Neural cell (in vitro differentiated cells): ENCODE measurements around the gene NXPE1. TPM values are rescaled to one million over a fixed set of nuclear protein-coding genes. Genes with fewer than 3 reads are reported as not detected.
"Not testable (repeated sequence)": the region's sequence is repeated elsewhere in the genome, so short reads cannot be mapped to it uniquely, and the experiment has no call there.

ENCODE experiments used
- H2AFZ ChIP-seq: fragments of 200-600, 300-800 bp; sonication (generic), shearing (Covaris generic); 2 replicates; pipeline ENCODE4 v1.6.0; 2014; ENCODE audit warnings: low read depth, mild to moderate bottlenecking, antibody characterized with exemption, low read length, moderate library complexity
- H3F3A ChIP-seq: fragments of 200-600 bp; shearing (Covaris generic); 2 replicates; pipeline ENCODE4 v1.6.1; 2016; ENCODE audit warnings: mild to moderate bottlenecking, moderate library complexity, mixed read lengths, antibody characterized with exemption, low read length; ENCODE audit not compliant: insufficient read depth, poor library complexity, severe bottlenecking
- H3K27ac ChIP-seq: fragments of 200-600, 300-800 bp; sonication (generic), shearing (Covaris generic); 2 replicates; pipeline ENCODE4 v1.5.1; 2014; ENCODE audit warnings: mild to moderate bottlenecking, low read length, moderate library complexity
- H3K27me3 ChIP-seq: fragments of 300-800, 200-600 bp; sonication (generic), shearing (Covaris generic); 2 replicates; pipeline ENCODE4 v1.6.0; 2014; ENCODE audit warnings: mild to moderate bottlenecking, low read depth, low read length, moderate library complexity; ENCODE audit not compliant: insufficient read depth
- H3K36me3 ChIP-seq: fragments of 300-800, 200-600 bp; sonication (generic), shearing (Covaris generic); 2 replicates; pipeline ENCODE4 v1.5.1; 2014; ENCODE audit warnings: mild to moderate bottlenecking, antibody characterized with exemption, low read length, moderate library complexity; ENCODE audit not compliant: insufficient read depth
- H3K4me2 ChIP-seq: fragments of 300-800, 200-600 bp; sonication (generic), shearing (Covaris generic); 2 replicates; pipeline ENCODE4 v1.6.0; 2014; ENCODE audit warnings: mild to moderate bottlenecking, low read length
- H3K4me3 ChIP-seq: fragments of 300-800, 200-600 bp; sonication (generic), shearing (Covaris generic); 2 replicates; pipeline ENCODE4 v1.5.1; 2014; ENCODE audit warnings: mild to moderate bottlenecking, low read length, moderate library complexity
- H3K79me2 ChIP-seq: fragments of 200-600 bp; shearing (Covaris generic); replicated peaks from 2 replicates; pipeline ENCODE4 v1.6.0; 2014; ENCODE audit warnings: mild to moderate bottlenecking, low read length, moderate library complexity; ENCODE audit not compliant: insufficient read depth
- H3K9ac ChIP-seq: fragments of 300-800, 200-600 bp; sonication (generic), shearing (Covaris generic); 2 replicates; pipeline ENCODE4 v1.6.1; 2016; ENCODE audit warnings: mild to moderate bottlenecking, low read length, mixed read lengths
- H3K9me2 ChIP-seq: fragments of 200-600 bp; shearing (Covaris generic); 2 replicates; pipeline ENCODE4 v1.6.1; 2016; ENCODE audit warnings: mild to moderate bottlenecking, low read length, mixed read lengths; ENCODE audit not compliant: insufficient read depth
- H3K9me3 ChIP-seq: fragments of 200-600, 300-800 bp; sonication (generic), shearing (Covaris generic); 2 replicates; pipeline ENCODE4 v1.6.1; 2016; ENCODE audit warnings: mild to moderate bottlenecking, mixed run types, low read length, moderate library complexity, mixed read lengths
- H4K20me1 ChIP-seq: fragments of 200-600 bp; shearing (Covaris generic); 2 replicates; pipeline ENCODE4 v1.6.1; 2016; ENCODE audit warnings: mild to moderate bottlenecking, mixed run types; ENCODE audit not compliant: insufficient read depth
- CTCF ChIP-seq: fragments of 450-650 bp; IDR thresholded peaks from 2 replicates; pipeline ENCODE4 v1.5.1; 2014; ENCODE audit warnings: antibody characterized with exemption, mild to moderate bottlenecking, moderate library complexity; ENCODE audit not compliant: poor library complexity, severe bottlenecking
- EP300 ChIP-seq: fragments of 450-650 bp; conservative IDR thresholded peaks from 2 replicates; pipeline ENCODE4 v1.6.1; 2014; ENCODE audit warnings: antibody characterized with exemption, mild to moderate bottlenecking, moderate library complexity; ENCODE audit not compliant: poor library complexity, severe bottlenecking
- EZH2 ChIP-seq: fragments of 200-600, 300-800 bp; shearing (Covaris generic), sonication (generic); IDR thresholded peaks from 2 replicates; pipeline ENCODE4 v1.6.1; 2014; ENCODE audit warnings: antibody characterized with exemption, low read length, borderline replicate concordance, mild to moderate bottlenecking; ENCODE audit not compliant: insufficient read depth, poor library complexity, severe bottlenecking
- MXI1 ChIP-seq: fragments of 450-650 bp; conservative IDR thresholded peaks from 2 replicates; pipeline ENCODE4 v1.6.1; 2014; ENCODE audit warnings: antibody characterized with exemption, mild to moderate bottlenecking; ENCODE audit not compliant: poor library complexity, severe bottlenecking
- POLR2AphosphoS5 ChIP-seq: IDR thresholded peaks from 2 replicates; pipeline ENCODE4 v1.6.1; 2012
- RAD21 ChIP-seq: fragments of 450-650 bp; conservative IDR thresholded peaks from 2 replicates; pipeline ENCODE4 v1.6.1; 2014; ENCODE audit warnings: antibody characterized with exemption, mild to moderate bottlenecking, moderate library complexity
- REST ChIP-seq: IDR thresholded peaks from 2 replicates; pipeline ENCODE4 v1.6.1; 2012; ENCODE audit warnings: borderline replicate concordance
- SMC3 ChIP-seq: fragments of 450-650 bp; conservative IDR thresholded peaks from 2 replicates; pipeline ENCODE4 v1.6.1; 2014; ENCODE audit warnings: antibody characterized with exemption, mild to moderate bottlenecking, moderate library complexity; ENCODE audit not compliant: poor library complexity
- TAF1 ChIP-seq: IDR thresholded peaks from 2 replicates; pipeline ENCODE4 v1.6.1; 2012; ENCODE audit warnings: low read depth
- polyA minus RNA-seq: library from RNA; depleted of rRNA, polyadenylated mRNA; stranded (reverse); fragments of >200 nt; gene quantifications from 2 replicates; pipeline ENCODE4 v1.2.3, GENCODE V29; 2014
- polyA plus RNA-seq: library from polyadenylated mRNA; depleted of rRNA; stranded (reverse); fragments of >200 nt; gene quantifications from 2 replicates; pipeline ENCODE4 v1.2.3, GENCODE V29; 2014

NXPE1 gene
- polyA plus RNA-seq (not detected in 2 replicates), polyA minus RNA-seq (not detected in 2 replicates)

DNA sequence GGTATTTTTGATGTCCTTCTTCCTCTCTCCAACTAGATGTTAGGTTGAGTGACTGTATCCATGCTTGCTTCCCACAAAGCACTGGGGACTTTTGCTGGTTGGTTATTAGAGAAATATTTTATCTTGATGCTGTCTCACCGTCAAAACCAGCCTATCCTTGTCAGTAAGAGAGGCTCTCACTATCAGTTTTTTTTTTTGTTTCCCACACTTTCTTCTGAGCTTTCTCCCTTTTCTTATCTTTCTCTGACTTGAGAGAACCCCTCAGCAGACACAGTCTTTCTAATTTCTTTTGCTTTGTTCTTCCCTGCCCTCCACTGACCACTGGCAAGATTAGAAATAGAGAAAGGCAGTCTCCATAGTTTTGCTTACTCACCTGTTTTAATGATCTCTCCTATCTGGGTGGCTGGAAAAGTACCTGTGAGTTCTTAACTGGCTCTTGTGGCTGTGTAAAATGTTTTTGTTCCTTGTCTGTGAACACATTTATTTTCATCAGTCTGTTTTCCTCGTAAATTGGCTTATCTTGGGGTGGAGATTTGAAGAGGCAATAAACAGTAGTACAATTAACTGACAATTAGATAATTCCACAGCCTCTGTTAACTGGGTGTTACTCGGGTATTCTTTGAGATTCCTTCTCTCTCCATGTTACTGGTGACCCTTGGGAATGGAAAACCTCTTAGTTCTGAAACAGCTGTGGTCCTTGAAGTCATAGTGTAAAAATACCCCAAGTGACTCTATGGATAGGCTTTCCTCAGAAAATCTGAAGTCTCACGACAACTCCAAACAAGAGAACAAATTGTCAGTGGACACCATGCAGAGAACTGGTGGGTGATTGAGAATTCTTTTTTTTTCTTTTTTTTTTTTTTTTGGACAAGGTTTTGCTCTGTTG, at the start of gene NXPE1:
NXPE1 (minus strand) TSS at position 457 of the 886 bp plus-strand sequence. CDS start 8,680 bp downstream, outside the sequence.
- Histone ChIP-seq H3K9me3 (no peaks in the 10 kb centered on the region), H3K27ac (no peak within 1 kb of the TSS), H3K79me2 (no peaks in the 10 kb centered on the region), H4K20me1 (no peaks in the 10 kb centered on the region), H3F3A (no peaks in the 10 kb centered on the region), H3K9ac (no peak within 1 kb of the TSS), H2AFZ (no peak within 1 kb of the TSS), H3K4me2 (no peak within 1 kb of the TSS), H3K36me3 (no peaks in the 10 kb centered on the region), H3K4me3 (no peak within 1 kb of the TSS), H3K27me3 (no peaks in the 10 kb centered on the region), H3K9me2 (no peaks in the 10 kb centered on the region)
- TF ChIP-seq SMC3 (no peak), POLR2AphosphoS5 (no peak), EZH2 (no peak), RAD21 (no peak), TAF1 (no peak), REST (no peak), MXI1 (no peak), CTCF (no peak), EP300 (no peak)

GRCh38 chr11:114609429-114609828, 49.7 kb upstream of the NXPE1 start:
- Histone ChIP-seq H3K79me2 (no peaks in the 10 kb centered on the region), H3K36me3 (no peaks in the 10 kb centered on the region), H3F3A (no peaks in the 10 kb centered on the region), H3K27me3 (no peaks in the 10 kb centered on the region), H3K9me2 (no peaks in the 10 kb centered on the region), H2AFZ (no peak overlapping the region), H3K9ac (no peak overlapping the region), H3K4me3 (no peak overlapping the region), H3K4me2 (no peak overlapping the region), H3K27ac (no peak overlapping the region), H3K9me3 (peaks cover 38% of the 10 kb centered on the region), H4K20me1 (no peaks in the 10 kb centered on the region)
- TF ChIP-seq EZH2 (no peak), EP300 (no peak)

- H4K20me1 ChIP-seq, H3K36me3 ChIP-seq, H2AFZ ChIP-seq, H3K79me2 ChIP-seq, H3K4me2 ChIP-seq, H3K27ac ChIP-seq, H3K9ac ChIP-seq, H3F3A ChIP-seq, H3K27me3 ChIP-seq, H3K4me3 ChIP-seq, H3K9me2 ChIP-seq: not testable (repeated sequence)
- H3K9me3 ChIP-seq: peaks cover 38% of the 10 kb centered on the region
Observed at GRCh38 chr11:114608605-114609004, 48.9 kb upstream of the NXPE1 start.
